Activated CD4-positive, CD25-positive, alpha-beta regulatory T cell treated with anti-CD3 and anti-CD28 coated beads, Interleukin-2, amount 50 U/mL, for 16 hours (primary cell): ENCODE data around the gene NR2C1.
"Not testable (repeated sequence)": the region's sequence is repeated elsewhere in the genome, so short reads cannot be mapped to it uniquely, and the experiment has no call there.

ENCODE experiments used
- DNase-seq: peaks from one replicate; pipeline ENCODE4 v3.0.0-alpha.2; 2020; ENCODE audit warnings: low read depth, low spot score

The NR2C1 gene

DNA sequence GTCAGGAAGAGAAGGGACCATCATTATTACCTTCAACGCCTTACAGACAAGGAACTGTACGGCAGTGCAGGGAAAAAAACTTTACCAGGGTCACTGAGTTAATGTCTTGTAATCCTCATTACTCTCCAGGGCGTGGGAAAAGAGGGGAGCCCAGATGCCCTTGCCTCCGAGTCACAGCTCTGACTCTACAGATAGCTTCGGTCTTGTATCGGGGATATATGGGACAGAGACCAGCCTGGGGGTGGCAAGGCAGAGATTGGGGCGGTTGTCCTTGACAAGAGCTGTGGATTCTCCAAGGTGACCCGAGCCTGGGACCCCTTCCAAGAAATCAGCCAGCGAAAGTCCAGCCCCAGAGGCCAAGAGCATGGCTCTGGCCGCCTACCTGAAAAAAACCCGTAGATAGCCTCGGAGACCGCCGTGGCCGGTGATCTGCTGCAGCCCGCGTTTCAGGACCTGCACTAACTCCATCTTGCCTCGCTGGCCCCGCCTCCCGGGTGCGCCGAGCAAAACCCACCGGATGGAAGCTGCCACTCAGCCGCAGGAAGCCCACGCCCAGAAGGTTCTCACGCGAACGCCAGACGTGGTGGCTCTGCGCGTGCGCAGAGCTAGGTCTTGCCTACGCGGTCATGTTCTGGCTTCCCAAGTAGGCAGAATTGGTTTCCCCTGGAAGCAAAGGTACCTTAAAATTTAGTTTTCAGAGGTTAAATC lies 70.1 kb downstream of the NR2C1 start, which contains the start of gene NDUFA12:
Gene NDUFA12 (minus strand): TSS at position 485 of the 708 bp plus-strand sequence. CDS start 17 bp downstream, at position 468.
- peak; percentile 91 for DNase-seq

DNA sequence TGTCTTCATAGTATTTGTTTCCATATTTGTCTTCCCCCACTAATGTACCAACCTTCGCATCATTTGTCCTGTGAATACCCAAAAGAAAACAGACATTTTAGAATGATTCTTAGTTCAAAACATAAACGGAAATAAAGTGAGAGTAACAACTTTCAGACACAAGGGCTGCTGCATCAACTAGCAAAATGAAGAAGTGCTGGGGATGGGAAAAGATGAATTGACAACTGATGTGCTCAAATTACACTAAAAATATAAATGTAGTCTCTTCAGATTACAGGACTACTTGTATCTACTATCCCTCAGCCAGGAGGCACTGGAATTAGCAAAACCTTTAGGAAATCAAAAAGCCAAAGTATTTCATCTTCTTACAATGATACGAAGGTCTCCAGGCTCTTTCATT lies 70.7 kb downstream of the NR2C1 start:
- DNase-seq: no peak

DNA sequence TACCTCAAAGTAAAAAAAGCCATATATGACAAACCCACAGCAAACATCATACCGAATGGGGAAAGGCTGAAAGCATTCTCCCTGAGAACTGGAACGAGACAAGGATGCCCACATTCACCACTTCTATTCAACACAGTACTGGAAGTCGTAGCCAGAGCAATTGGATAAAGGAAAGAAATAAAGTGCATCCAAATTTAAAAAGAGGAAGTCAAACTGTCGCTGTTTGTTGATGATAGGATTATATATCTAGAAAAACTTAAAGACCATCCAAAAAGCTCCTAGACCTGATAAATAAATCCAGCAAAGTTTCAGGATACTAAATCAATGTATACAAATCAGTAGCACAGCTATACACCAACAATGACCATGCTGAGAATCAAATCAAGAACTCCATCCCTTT lies 75.1 kb downstream of the NR2C1 start:
- DNase-seq: no peak

DNA sequence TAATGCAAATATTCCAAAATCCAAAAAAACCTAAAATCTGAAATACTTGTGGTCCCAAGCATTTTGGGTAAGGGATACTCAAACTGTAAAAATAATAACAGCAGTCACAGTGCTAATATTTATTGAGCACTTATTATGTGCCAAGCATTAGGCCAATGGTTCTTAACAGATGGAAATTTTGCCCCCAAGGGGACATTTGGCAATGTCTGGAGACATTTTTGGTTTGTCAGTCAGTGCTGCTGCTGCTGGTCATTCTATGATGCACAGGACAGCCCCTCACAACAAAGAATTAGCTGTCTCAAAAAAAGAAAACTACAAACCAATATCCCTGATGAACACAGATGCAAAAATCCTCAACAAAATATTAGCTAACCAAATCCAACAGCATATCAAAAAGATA lies 75.7 kb downstream of the NR2C1 start:
- DNase-seq: no peak

DNA sequence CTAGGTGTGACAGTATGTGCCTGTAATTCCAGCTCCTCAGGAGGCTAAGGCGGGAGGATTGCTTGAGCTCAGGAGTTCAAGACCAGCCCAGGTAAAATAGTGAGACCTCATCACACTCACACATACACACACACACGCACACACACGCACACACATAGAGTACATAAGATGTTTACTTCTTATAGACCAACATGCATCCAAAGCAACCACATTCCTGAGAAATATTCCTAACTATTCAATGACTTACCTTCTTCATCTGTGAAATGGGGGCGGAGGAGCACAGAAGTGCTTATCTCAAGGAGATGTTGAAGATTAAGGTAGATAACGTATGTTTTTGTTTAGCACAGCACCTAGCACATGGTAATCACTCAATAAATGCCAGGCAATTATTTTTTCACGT lies 76.4 kb downstream of the NR2C1 start:
- no peak for DNase-seq

DNA sequence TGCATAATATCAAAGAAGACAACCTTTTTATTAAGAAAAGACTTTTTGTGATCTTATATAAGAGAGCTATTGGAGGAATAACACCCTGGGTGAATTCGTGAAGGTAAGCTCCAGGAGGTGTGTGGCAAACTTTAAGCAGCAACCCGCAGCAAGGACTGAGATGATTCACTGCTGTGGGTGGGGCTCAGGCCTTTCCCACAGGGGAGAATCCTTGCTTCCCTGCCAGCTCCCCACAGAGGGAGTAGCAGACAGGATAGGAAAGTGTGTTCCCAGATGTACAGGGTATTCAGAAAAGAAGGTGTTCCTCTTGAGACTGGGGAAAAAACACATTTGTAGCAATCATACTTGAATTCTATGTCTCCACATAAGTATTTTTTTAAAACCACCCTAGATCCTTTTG lies 79.1 kb downstream of the NR2C1 start:
- no peak for DNase-seq

DNA sequence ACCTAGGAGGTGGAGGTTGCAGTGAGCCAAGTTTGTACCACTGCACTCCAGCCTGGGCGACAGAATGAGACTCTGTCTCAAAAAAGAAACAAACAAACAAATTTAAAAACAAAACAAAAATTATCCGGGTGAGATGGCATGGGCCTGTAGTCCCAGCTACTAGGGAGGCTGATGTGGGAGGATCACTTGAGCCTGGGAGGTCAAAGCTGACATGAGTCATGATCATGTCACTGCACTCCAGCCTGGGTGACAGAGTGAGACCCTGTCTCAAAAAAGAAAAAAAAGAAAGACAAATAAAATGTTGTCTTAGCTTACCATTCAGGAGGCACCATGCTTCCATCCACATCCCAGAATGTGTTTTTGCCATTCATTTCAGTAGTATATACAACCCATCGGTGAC lies 79.6 kb downstream of the NR2C1 start:
- not testable (repeated sequence) for DNase-seq

DNA sequence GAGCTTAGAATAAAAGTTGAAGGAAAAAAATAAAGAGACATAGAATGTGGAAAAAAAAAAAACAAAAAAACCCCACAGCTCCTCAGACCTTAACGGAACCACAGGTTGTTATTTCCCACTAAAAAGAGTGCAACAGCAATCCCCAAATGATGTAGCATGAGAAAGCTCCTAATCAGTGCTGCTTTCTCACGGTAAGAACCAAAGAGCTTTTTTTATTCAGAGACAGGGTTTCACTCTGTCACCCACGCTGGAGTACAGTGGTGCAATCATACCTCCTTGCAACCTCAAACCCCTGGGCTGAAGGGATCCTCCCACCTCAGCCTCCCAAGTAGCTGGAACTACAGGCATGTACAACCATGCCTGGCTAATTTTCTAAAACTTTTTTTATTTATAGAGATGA lies 83.2 kb downstream of the NR2C1 start:
- no peak for DNase-seq

DNA sequence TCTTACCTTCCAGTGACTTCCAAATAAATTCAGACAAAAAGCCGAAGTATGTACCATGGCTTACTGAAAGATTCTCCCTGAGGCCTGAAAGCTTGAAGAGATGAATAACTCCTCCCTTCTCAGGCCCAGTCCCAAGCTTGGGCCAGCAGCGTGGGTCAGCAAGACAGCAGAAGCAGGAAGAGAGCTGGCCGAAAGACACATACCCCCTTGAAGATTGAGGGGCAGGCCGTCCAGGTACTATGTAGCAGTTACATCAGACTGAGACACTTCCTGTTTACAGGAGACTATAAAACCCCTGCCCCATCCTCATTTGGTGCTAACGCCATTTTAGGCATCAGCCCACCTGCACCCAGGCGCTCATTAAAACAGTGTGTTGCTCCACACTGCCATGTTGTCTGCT lies 84.9 kb downstream of the NR2C1 start:
- DNase-seq: no peak

DNA sequence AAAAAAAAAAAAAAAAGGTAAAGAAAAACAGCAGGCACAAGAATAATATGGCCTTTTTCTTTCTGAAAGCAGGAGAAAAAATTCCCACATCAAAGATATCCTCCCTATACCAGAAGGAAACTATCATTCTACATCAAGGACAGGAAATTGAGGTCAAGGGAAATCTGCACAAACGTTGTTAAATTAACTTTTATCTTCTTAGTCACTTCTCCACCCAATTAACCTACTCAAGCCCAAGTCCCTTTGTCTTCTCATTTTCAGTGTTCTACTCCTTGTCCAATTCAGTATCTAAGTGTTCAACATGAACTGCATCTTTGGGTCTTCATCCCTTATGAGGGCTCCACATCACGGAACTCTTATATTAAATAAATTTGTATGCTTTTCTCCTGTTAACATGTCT lies 85.6 kb downstream of the NR2C1 start:
- DNase-seq: no peak

DNA sequence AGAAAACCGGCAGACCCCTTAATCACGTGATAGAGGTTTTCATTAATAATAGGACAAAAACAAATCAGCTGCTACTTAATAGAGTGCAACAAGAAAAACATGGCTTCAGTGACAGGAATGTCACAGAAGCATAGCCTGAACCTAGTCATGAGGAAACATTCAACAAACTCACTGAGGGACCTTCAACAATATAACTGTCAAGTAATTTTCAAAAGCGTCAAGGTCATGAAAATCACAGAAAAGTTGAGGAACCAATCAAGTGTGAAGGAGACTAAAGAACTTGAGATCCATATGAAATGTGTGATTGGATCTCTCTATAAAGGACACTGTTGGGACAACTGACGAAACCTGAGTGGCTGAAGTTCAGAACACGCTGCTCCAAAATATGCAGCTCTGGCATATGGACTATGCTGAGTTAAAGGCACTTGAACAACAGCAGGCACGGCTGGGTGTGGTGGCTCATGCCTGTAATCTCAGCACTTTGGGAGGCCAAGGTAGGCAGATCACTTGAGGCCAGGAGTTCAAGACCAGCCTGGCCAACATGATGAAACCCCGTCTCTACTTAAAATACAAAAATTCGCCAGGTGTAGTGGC lies 86.2 kb downstream of the NR2C1 start:
- DNase-seq: no peak

DNA sequence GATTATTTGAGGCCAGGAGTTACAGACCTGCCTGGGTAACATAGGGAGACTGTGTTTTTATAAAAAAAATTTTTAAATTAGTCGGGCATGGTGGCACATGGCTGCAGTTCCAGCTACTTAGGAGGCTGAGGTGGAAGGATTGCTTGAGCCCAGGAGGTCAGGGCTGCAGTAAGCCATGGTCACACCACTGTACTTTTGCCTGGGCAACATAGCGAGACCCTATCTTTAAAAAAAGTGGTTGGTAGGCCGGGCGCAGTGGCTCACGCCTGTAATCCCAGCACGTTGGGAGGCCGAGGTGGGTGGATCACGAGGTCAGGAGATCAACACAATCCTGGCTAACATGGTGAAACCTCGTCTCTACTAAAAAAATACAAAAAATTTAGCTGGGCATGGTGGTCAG lies 88.3 kb downstream of the NR2C1 start:
- not testable (repeated sequence) for DNase-seq

DNA sequence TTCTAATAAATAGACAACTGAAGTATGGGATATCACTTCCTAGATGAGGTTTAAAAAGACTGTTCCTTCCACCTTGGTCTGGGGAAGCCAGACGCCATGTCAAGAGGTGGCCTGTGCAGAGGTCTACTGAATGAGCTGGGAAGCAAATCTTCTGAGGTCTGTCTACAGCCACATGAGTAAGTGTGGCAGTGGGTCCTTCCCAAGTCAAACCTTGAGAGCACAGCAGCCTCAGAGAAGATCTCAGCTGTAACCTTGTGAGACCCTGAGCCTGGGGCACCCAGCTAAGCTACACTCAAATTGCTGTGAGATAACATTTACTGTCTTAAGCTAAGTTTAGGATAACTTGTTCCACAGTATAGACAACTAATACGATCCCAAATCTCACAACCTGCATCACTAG lies 90.1 kb downstream of the NR2C1 start:
- no peak for DNase-seq

DNA sequence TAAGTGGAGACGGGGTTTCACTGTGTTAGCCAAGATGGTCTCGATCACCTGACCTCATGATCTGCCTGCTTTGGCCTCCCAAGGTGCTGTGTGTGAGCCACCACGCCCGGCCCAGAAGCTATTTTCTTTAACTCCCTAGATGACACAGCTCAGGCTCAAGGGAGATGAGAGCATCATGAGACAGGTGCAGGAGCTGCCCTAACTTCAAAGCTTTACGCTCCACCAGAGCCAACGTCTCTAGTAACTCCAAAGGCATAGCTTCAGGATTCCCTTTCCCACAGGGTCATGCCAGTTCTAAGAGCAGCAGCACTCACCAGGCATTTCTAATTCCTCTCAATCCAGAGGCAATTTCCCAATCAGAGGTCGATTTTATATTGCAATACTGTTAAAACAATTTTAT lies 91.0 kb downstream of the NR2C1 start:
- DNase-seq: no peak

DNA sequence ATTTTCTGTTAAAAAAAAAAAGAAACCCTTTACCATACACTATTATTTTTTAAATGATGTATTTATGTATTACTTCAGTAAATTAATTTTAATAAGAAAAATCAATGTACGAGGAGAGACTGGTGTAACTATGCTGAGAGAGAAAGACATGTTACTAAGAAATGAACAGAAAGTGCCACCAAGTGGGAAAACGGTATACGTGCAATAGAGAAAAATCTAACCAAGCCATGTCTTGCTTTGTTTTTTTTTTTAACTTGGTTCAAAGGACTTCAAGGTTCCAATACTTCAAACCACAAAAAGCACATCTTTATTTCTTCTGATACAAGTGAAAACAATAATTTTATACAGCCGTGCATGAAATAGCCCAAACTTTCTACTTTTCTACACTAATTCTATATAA lies 92.8 kb downstream of the NR2C1 start:
- no peak for DNase-seq

DNA sequence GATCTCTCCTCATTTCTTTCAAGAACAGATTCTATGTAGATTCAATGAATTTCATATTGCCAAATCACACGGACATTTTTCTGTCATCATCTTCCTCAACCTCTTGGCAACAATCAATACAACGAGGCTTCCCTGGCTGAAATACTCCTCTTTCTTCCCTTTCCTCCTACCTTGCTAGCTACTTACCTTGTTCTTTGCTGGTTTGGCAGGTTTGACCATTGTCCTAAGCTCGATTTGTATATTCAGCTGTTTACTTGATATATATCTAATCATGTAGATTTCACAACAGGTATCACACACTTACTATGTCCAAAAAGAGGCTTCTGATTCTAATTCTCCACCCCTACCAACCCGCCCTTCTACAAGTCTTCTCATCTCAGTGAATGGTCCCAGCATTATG lies 93.5 kb downstream of the NR2C1 start:
- no peak for DNase-seq

DNA sequence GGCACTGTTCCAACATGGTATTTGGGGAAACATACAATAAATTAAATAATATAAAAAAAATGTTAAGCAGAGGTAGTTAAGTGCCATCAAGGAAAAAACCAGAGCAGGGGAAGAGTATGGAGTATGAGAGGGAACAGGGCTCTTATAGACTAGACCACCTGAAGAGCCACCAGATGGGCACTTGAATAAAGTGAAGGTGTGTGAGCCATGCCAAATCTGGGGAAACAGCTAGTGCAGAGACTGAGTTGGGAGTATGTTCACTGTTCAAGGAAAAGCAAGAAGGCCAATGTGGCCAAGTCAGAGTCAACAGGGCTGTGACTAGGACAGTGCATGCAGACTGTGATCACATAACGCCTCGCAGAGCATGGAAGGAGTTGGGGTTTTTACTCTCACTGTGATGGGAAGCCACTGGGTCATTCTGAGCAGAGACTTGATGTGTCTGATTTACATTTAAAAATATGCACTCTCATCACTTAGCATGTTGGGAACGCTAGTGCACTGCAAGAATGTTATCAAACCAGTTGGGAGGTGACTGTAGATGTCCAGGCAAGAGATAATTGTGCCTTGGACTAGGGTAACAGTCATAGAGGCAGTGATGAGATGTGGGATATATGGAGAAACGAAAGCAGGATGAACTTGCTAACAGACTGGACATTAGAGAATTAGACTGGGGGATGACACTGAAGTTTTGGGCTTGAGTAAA lies 95.5 kb downstream of the NR2C1 start:
- no peak for DNase-seq

DNA sequence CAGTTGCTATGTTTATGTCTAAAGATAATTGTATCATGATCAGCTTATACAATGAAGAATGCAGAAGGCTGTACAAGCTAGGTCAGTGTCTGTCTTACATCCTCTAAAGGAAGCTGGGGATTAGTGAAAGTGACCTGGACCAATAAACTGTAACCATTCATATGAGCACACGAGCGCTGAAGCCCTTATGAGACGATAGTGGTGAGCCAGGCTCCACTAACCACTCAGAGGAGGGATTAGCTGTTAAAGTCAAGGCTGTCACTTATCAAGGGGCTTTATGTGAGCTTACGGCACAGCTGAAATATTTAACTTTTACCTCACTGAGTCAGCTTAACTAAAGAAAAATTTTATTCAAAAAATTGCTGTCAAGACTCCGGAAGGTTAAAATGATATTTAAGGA lies 100.2 kb downstream of the NR2C1 start:
- DNase-seq: no peak

DNA sequence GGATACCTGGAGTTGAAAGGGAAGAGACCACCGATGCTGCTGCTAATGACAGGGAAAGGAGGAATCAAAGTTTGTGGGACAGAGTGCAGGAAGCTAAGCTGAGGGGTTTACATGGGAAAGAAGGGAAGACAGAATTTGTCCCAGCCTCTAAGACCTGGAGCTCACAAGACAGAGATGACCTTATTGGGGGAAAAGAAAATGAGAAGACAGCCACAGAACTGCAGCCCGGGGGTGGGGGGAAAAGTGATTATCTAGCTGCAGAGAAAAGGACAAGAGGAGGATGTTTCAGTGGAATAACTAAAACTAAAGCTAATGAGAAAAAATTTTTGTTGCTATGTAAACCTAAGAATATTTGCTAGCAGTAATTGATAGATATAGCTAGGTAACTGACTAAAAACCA lies 100.6 kb downstream of the NR2C1 start:
- no peak for DNase-seq

DNA sequence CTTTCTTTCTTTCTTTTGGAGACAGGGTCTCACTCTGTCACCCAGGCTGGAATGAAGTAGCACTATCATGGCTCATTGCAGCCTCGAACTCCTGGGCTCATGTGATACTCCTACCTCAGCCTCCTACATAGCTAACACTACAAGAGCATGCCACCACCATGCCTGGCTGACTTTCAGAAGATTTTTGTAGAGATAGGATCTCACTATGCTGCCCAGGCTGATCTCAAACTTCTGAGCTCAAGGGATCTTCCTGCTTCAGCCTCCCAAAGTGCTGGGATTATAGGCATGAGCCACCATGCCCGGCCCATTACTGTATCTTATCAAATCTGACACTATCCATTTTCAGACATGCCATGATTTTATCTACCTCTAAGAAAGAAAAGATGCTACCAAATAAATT lies 101.5 kb downstream of the NR2C1 start:
- DNase-seq: no peak

DNA sequence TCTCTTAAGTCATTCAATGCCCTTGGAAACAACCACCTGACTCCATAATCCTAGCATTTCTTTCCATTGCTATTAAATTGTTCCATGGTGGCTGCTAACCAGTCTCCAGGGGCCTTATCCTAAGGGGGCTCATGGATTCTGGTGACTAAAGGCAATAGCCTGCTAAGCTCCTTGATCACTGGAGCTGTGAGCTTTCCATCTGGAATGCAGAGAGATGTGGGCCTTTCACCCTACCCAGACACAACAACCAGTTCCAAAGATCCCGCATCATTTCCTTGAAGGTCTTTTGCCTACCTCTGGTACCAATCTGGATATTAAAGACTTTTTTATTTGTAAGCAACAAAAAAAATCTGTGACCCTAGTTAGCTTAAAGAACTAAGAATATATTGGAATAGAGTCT lies 102.9 kb downstream of the NR2C1 start:
- DNase-seq: no peak
